K562 (cell line): ENCODE measurements around the gene XRN1. TPM values are rescaled to one million over a fixed set of nuclear protein-coding genes. Genes with fewer than 3 reads are reported as not detected.

Experiments used
- CBX3 ChIP-seq, 2 experiments: IDR thresholded peaks; 1 replicate in 1 of 2; 2 replicates in 1 of 2; pipeline ENCODE4 v1.6.1; 2012; ENCODE audit warnings: inconsistent platforms in 2 of 2, low read length in 2 of 2, borderline replicate concordance in 1 of 2, control low read depth in 1 of 2
- ERF ChIP-seq: fragments of 450-650 bp; formaldehyde crosslinking; IDR thresholded peaks from 2 replicates; pipeline ENCODE4 v1.4.0; 2020; ENCODE audit warnings: mild to moderate bottlenecking, mixed read lengths
- IRF2 ChIP-seq: sonication (generic); formaldehyde crosslinking; IDR thresholded peaks from 2 replicates; pipeline ENCODE4 v1.8.1; 2022; ENCODE audit warnings: mild to moderate bottlenecking, missing genetic modification reagents
- MECOM ChIP-seq: fragments of 250-450 bp; sonication (Bioruptor Pico); IDR thresholded peaks from 2 replicates; pipeline ENCODE4 v1.8.0; 2022; ENCODE audit warnings: inconsistent platforms
- POLR2G ChIP-seq: fragments of 200-400 bp; formaldehyde crosslinking; IDR thresholded peaks from 2 replicates; pipeline ENCODE4 v1.6.1; 2017; ENCODE audit warnings: low read depth, mild to moderate bottlenecking, antibody characterized with exemption, low read length, moderate library complexity
- SMAD2 ChIP-seq: fragments of 150-350 bp; IDR thresholded peaks from 2 replicates; pipeline ENCODE4 v1.6.1; 2014; ENCODE audit warnings: low read depth, mild to moderate bottlenecking, low read length
- SRSF7 ChIP-seq: fragments of 200-400 bp; formaldehyde crosslinking; optimal IDR thresholded peaks from 2 replicates; pipeline ENCODE3; 2017; ENCODE audit warnings: mild to moderate bottlenecking, low read depth, low read length
- TCFL5 ChIP-seq: fragments of 250-450 bp; sonication (Bioruptor Pico); conservative IDR thresholded peaks from 2 replicates; pipeline ENCODE4 v1.6.1; 2021; ENCODE audit warnings: mild to moderate bottlenecking, moderate library complexity, matching md5 sums
- ZNF232 ChIP-seq: sonication (generic); formaldehyde crosslinking; IDR thresholded peaks from 2 replicates; pipeline ENCODE4 v1.8.0; 2022; ENCODE audit warnings: mild to moderate bottlenecking, missing genetic modification reagents
- ZNF408 ChIP-seq: fragments of 250-450 bp; sonication (Bioruptor Pico); IDR thresholded peaks from 2 replicates; pipeline ENCODE4 v1.4.0; 2020; ENCODE audit warnings: low read depth, mild to moderate bottlenecking, moderate library complexity
- ZNF830 ChIP-seq: fragments of 250-450 bp; sonication (Bioruptor Pico); IDR thresholded peaks from 2 replicates; pipeline ENCODE4 v1.5.0; 2021; ENCODE audit warnings: mild to moderate bottlenecking
- polyA plus RNA-seq, 8 experiments: library from polyadenylated mRNA; depleted of rRNA in 4 of 8; stranded (reverse) in 5 of 8; unstranded in 3 of 8; fragments of >200 nt; fragmentation: Nextera tagmentation in 2 of 8; fragmentation: Illumina TruSeq in 1 of 8; extraction: Ambion mirVana in 2 of 8; extraction: Trizol in 1 of 8; gene quantifications; 2 replicates each; pipeline versions ENCODE4 v1.2.1 to v1.2.3, GENCODE V29; 2011 to 2014; ENCODE audit warnings: inconsistent platforms in 1 of 8, missing spikeins in 1 of 8
- total RNA-seq, 7 experiments: library from RNA; depleted of rRNA in 6 of 7; stranded (reverse); fragments of >200 nt in 6 of 7; fragmentation: Illumina TruSeq in 2 of 7; extraction: Trizol in 2 of 7; gene quantifications; 2 replicates each; pipeline versions ENCODE4 v1.2.1 to v1.2.3, GENCODE V29; 2011 to 2021; ENCODE audit warnings: low replicate concordance in 1 of 7
- TF ChIP-seq, protein P1 (sequence below): fragments of 450-650 bp; IDR thresholded peaks from 2 replicates; pipeline ENCODE4 v1.6.1; 2017; ENCODE audit warnings: mild to moderate bottlenecking, moderate library complexity
- TF ChIP-seq, protein P2 (sequence below), 3 experiments: fragments of 200-800 bp in 1 of 3; sonication (Bioruptor generic) in 1 of 3; sonication (generic) in 1 of 3; formaldehyde crosslinking in 1 of 3; IDR thresholded peaks; 2 replicates each; pipeline versions ENCODE4 v1.6.1 to v1.8.0; 2016 to 2022; ENCODE audit warnings: mild to moderate bottlenecking in 2 of 3, missing compliant biosample characterization in 2 of 3, missing genetic modification characterization in 2 of 3, missing genetic modification reagents in 1 of 3
- TF ChIP-seq, protein P3 (sequence below): fragments of 450-650 bp; IDR thresholded peaks from 2 replicates; pipeline ENCODE4 v1.6.1; 2016

XRN1 gene
- total and polyA plus RNA-seq, 9 of the 15 experiments (the other 6 are each of a cell fraction or from before 2014, with no cell fraction given), result 3.1 to 28.4 (median 17.2) TPM

DNA sequence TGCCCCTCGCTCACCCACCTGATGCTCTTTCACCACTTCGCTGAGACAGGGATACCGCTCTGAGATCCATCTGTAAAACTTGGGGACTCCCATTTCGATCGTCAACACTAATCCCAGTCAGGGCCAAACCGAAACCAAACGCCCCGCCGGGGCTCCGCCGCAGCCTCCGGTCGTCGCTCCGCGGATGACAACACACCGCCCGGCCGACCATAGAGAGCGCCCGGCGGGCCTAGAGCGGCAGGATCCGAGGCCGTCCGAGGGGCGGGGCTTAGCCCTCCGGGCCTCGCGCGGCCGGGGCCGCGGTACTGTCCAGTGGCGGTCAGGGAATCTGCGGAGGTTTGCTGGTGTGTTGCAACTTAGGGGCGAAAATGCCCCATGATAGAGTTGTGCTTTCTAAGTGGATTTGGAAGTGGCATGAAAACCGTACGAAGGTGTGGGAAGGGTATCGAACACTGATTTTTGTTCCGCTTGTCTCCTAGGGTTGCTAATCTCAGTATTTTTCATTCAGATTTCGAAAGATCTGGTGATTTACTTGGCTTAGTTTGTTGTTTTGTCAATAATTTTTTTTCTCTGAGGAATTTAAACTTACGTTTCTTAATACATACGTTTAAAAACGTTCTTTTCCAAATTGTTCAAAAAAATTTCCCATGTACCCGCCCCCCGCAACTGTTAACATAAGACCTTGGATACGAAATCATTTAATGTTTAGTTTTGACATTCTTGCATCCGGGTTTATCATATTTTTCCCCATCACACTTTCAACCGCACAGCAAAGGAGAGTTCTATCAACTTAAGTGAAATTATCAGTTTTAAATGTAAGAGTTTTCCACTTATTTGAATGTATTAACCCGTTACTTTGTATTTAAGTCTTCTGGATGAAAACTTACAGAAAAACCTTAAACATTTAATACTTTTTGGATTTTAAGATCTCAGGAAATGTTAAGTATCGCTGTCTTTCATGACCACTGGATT lies at the start of gene XRN1 (continued):
- TF ChIP-seq SMAD2, result no peak
- TF ChIP-seq, protein P1, sequence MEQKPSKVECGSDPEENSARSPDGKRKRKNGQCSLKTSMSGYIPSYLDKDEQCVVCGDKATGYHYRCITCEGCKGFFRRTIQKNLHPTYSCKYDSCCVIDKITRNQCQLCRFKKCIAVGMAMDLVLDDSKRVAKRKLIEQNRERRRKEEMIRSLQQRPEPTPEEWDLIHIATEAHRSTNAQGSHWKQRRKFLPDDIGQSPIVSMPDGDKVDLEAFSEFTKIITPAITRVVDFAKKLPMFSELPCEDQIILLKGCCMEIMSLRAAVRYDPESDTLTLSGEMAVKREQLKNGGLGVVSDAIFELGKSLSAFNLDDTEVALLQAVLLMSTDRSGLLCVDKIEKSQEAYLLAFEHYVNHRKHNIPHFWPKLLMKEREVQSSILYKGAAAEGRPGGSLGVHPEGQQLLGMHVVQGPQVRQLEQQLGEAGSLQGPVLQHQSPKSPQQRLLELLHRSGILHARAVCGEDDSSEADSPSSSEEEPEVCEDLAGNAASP, result no peak
- peak; percentile 76 for TF ChIP-seq IRF2 (CRISPR knock-in tag)
- no peak for TF ChIP-seq SRSF7
- no peak for TF ChIP-seq ZNF830 (CRISPR knock-in tag)
- peak; percentile 96 for TF ChIP-seq POLR2G
- no peak for TF ChIP-seq ERF (CRISPR knock-in tag)
- TF ChIP-seq TCFL5 (CRISPR knock-in tag), result no peak
- no peak for TF ChIP-seq MECOM (CRISPR knock-in tag)
- no peak for TF ChIP-seq ZNF232 (CRISPR knock-in tag)
- TF ChIP-seq, protein P2, sequence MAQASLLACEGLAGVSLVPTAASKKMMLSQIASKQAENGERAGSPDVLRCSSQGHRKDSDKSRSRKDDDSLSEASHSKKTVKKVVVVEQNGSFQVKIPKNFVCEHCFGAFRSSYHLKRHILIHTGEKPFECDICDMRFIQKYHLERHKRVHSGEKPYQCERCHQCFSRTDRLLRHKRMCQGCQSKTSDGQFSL (CRISPR knock-in tag; IDR thresholded peaks at IDR 0.05), result no peak
- TF ChIP-seq, protein P2 (tag; IDR thresholded peaks at IDR 0.05), result no peak
- peak in 1 of 2 experiments; percentile 74; a peak in 2 of 3 replicates for TF ChIP-seq CBX3 (IDR thresholded peaks at IDR 0.05; ENCODE audit: borderline replicate concordance in 1 of 2, low read length in 2 of 2)
- no peak for TF ChIP-seq ZNF408 (CRISPR knock-in tag)
- TF ChIP-seq, protein P3, sequence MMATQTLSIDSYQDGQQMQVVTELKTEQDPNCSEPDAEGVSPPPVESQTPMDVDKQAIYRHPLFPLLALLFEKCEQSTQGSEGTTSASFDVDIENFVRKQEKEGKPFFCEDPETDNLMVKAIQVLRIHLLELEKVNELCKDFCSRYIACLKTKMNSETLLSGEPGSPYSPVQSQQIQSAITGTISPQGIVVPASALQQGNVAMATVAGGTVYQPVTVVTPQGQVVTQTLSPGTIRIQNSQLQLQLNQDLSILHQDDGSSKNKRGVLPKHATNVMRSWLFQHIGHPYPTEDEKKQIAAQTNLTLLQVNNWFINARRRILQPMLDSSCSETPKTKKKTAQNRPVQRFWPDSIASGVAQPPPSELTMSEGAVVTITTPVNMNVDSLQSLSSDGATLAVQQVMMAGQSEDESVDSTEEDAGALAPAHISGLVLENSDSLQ, result no peak
- TF ChIP-seq, all 486 proteins: peak for 118
